HG02943 (cell line): ENCODE results near the gene RAB3GAP2.
"Not testable (repeated sequence)": the region's sequence is repeated elsewhere in the genome, so short reads cannot be mapped to it uniquely, and the experiment has no call there.

ENCODE experiments used
- ATAC-seq: cut with Tn5 transposase; IDR thresholded peaks from one replicate; pipeline ENCODE4 v1.9.1; 2021; ENCODE audit warnings: mild to moderate bottlenecking, low read depth, moderate library complexity; ENCODE audit not compliant: unreplicated experiment

RAB3GAP2 gene, protein sequence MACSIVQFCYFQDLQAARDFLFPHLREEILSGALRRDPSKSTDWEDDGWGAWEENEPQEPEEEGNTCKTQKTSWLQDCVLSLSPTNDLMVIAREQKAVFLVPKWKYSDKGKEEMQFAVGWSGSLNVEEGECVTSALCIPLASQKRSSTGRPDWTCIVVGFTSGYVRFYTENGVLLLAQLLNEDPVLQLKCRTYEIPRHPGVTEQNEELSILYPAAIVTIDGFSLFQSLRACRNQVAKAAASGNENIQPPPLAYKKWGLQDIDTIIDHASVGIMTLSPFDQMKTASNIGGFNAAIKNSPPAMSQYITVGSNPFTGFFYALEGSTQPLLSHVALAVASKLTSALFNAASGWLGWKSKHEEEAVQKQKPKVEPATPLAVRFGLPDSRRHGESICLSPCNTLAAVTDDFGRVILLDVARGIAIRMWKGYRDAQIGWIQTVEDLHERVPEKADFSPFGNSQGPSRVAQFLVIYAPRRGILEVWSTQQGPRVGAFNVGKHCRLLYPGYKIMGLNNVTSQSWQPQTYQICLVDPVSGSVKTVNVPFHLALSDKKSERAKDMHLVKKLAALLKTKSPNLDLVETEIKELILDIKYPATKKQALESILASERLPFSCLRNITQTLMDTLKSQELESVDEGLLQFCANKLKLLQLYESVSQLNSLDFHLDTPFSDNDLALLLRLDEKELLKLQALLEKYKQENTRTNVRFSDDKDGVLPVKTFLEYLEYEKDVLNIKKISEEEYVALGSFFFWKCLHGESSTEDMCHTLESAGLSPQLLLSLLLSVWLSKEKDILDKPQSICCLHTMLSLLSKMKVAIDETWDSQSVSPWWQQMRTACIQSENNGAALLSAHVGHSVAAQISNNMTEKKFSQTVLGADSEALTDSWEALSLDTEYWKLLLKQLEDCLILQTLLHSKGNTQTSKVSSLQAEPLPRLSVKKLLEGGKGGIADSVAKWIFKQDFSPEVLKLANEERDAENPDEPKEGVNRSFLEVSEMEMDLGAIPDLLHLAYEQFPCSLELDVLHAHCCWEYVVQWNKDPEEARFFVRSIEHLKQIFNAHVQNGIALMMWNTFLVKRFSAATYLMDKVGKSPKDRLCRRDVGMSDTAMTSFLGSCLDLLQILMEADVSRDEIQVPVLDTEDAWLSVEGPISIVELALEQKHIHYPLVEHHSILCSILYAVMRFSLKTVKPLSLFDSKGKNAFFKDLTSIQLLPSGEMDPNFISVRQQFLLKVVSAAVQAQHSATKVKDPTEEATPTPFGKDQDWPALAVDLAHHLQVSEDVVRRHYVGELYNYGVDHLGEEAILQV (N-terminal part only)

DNA sequence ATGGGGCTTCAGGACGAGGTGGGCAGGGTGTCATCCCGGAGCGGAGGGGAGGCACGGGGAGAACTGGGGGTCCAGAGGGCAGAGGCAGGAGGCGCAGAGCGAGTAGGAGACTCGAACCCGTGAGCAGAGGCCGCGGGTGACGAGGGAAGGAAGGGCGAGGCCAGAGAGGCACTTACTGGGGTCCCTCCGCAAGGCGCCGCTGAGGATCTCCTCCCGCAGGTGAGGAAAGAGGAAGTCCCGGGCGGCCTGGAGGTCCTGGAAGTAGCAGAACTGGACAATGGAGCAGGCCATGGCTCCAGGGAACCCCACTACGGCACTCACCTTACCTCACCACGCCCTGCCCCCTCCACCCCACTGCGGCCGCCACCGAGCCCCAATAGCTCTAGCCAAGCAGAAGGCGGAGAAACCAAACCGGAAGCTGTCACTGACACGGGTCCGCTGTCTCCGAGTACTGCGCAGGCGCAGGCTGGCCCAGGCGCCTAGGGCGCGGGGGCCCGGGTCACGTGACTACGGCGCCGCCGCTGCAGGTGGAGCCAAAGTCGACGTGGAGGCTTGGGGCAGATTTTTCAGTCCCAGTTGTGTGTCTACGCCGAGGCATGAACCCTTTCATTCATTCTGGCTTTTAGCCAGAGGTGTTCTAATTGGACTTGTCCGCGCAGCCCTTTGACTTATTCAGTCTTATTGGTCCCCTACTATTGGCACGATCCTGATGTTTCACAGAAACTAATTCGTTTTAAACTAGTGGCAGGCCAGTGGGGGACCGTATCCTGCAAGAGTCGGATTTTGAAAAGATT lies at the start of gene RAB3GAP2:
TSS of gene RAB3GAP2 (minus strand) at position 407 of the 794 bp plus-strand sequence. CDS start at position 291, 116 bp downstream.
- ATAC-seq, result peak; percentile 98

DNA sequence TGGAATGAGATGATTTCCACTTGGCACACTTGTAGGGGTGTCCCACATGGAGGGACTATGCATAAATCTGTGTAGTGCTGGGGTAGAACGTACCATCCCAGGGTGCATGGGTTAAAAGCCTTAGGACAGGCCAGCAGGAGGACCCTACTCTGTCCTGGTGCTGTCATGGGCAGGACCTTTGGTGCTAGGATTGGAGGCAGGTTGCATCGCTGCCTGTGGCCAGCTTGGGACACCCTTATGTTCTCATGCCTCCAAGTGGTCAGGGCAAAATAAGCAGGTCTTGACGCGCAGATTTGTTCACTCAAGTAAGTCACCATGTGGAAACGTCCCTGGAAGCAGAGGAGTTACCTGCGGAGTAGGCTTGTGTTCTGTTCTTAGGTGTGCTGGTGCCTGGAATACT lies 49.5 kb upstream of the RAB3GAP2 start:
- ATAC-seq, result no peak

DNA sequence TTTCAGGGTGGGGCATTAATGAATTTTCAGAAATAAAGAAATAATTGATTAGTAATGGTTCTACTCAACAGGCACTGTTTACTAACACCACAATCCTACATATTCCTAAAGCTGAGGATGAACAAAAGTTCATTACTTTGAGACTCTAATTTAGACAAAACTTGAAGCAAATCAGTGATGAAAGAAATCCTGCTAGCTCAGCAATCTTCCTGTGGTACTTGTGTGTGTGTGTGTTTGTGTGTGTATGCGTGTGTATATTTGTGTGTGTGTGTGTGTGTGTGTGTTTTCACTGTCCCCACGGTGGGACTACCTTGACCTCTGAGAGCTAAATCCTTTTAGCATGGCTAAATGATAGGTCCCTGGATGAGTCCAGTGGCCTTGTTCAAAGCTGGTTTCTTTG lies 48.5 kb upstream of the RAB3GAP2 start:
- ATAC-seq, result no peak

DNA sequence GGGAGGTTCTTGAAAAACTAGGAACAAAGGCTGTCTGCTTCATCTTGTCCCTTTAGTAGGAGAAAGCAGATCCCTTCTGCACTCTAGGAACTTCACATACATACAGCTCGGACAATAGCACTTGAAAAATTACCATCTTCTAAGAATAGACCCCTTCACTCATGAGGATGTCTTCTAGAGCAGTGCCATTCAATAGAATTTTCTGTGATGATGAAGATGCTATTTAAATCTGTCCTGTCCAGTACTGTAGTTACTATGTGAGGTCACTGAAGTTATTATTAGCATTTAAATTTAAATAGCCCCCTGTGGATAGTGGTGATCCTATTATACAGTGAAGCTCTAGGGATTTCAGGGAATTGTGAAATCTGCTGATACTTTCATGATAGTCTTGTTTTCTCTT lies 46.4 kb upstream of the RAB3GAP2 start:
- ATAC-seq, result no peak

DNA sequence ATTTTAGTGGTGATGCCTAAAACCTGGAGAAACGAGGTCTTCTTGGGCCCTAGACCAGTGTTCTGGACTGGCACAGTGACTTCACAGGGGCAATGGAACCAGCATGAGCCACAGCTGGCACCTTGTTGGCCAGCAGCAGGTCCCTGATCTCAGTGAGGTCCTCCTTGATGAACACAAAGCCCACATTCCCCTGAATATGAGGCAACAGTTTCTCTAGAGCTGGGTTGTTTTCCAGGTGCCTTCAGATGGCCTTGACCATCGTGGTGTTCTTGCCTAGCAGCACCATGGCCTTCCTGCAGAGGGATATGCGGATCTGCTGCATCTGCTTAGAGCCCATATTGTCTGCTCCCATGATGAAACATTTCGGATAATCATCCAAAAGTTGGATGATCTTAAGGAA lies 44.9 kb upstream of the RAB3GAP2 start:
- ATAC-seq, result no peak

DNA sequence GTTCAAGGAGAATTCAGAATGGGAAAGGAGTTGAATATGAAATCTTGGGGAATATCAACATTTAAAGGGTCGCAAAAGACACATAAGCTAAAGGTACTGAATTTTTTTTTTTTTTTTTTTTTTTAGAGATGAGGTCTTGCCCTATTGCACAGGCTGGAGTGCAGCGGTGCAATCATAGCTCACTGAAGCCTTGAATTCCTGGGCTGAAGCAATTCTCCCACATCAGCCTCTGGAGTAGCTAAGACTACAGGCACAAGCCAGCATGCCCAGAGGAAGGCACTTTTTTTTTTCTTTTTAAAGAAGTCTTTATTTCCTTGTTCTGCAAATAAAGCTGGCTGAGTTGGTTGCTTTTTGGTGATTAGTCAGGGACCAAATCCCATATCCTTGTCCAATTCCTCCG lies 44.1 kb upstream of the RAB3GAP2 start:
- ATAC-seq, result no peak

DNA sequence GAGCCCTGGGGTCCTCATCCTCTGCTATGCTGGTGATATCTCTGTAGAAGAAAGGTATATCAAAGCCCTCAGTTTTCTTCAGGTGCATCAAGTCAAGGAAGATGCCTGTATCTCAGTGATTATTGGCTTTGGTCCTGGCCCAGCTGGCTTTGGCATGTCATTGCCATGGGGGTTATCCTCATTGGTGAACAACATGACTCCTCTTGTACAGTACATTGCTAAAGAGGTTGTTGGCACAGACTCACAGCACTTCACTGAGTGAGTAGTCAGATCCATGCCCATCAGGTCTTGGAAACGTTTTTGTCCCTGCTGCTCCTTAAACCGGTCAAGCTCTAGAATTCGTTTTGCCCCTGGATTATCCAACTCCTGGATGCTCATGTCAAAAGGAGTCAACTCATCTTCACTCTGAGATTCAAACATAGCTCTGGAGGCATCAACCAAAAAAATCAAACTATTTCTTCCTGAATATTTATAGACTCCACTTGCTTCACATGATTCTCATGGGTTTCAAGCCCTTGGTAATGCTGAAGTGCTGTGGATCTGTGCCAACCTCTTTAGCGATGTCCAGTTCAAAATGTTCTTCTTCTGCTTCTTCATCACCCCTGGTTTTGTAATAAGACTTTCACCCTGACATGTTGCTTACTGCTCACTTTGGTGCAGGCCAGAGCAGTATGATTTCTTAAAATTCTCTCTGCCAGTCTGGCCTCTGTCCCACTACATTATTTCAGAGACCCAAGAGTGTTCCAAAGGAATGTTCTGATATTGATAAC lies 43.0 kb upstream of the RAB3GAP2 start:
- no peak for ATAC-seq

DNA sequence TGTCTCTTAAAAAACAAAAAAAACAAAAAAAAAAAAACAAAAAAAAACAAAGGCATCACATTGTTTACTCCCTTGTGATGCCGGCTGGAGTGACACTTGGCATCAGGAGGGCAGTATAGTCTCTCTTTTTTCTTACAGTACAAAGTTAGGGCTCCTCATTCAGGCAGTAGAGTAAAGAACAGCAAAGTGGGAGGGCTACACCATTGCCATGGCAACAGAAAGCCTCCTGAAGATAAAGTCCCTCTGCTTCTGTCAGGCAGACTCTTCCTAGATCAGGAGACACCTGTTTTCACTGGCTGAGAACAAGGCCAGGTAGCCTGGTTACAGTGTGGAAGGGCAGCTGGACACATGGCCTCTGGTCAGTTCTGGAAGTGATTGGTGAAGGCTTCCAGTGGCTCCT lies 41.3 kb upstream of the RAB3GAP2 start:
- ATAC-seq, result no peak

DNA sequence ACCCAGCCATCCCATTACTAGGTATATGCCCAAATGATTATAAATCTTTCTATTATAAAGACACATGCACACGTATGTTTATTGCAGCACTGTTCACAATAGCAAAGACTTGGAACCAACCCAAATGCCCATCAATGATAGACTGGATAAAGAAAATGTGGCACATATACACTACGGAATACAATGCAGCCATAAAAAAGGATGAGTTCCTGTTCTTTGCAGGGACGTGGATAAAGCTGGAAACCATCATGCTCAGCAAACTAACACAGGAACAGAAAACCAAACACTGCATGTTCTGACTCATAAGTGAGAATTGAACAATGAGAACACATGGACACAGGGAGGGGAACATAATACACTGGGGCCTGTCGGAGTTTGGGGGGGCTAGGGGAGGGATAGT lies 37.9 kb upstream of the RAB3GAP2 start:
- not testable (repeated sequence) for ATAC-seq

DNA sequence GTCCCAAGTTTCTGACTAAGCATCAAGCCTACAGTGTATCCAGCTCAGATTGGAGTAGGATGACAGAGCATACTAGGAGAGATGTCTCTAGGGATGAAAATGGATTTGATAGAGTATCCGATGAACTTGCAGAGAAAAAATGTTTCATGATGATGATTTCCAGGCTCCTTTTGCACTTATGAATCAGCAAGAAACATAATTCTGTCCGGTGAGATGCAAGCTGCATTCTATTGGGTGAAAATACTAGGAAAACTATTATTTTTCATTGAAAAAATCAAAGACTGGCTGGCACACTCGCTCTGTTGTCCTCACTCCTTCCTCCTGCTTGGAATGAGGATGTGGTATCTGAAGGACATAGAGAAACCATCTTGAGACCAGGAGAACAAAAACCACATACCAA lies 35.4 kb upstream of the RAB3GAP2 start:
- ATAC-seq, result no peak

DNA sequence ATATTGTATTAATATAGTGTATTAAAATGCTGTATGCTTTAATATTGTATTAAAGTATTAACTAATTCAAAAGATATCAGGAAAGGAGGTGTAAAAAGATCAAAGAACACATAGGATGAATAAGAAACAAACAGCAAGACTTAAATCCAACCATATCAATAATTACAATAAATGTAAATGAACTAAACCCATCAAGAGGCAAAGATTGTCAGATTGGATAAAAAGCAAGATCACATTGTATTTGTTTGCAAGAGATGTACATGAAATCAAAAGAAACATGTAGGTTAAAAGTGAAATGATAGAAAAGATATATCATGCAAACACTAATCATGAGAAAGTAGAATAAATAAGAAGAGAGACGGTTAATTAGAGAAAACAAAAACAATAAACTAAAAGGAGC lies 34.1 kb upstream of the RAB3GAP2 start:
- ATAC-seq, result no peak

DNA sequence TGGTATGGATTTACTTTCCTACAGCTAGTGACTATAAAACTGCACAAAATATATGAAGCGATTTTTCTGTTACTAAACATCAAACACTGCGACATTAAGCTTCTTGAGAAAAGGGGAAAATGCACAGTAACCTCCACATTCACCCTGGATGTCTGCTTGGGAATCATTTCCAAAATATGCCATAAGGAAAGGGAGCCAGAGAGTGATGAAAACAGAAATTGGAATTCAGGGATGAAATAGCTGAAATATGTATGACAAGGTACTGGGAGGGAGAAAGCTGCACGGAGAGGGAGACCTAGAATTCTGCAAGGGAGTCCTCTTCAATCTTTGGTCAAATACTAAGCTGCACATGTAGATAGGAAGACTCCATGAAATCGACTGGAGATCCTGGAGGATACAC lies 31.6 kb upstream of the RAB3GAP2 start:
- no peak for ATAC-seq

DNA sequence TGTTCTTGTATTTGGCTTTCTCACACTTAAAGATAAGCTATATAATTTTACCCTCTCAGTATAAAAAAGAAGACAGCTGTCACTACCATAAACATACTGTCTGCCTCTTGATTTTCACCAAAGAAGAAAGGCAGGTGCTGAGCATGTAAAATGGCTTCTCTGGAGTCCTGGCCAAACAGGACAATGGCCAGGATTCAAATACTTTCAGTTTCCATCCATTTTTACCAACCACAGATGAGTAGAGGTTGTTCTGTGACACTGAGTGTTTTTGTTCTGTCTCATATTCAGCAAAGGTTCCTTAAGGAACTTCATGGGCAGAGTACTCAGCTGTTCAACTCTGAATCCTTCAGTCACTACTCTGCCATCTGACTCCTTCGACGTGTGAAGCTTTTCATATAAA lies 29.4 kb upstream of the RAB3GAP2 start:
- ATAC-seq, result no peak

DNA sequence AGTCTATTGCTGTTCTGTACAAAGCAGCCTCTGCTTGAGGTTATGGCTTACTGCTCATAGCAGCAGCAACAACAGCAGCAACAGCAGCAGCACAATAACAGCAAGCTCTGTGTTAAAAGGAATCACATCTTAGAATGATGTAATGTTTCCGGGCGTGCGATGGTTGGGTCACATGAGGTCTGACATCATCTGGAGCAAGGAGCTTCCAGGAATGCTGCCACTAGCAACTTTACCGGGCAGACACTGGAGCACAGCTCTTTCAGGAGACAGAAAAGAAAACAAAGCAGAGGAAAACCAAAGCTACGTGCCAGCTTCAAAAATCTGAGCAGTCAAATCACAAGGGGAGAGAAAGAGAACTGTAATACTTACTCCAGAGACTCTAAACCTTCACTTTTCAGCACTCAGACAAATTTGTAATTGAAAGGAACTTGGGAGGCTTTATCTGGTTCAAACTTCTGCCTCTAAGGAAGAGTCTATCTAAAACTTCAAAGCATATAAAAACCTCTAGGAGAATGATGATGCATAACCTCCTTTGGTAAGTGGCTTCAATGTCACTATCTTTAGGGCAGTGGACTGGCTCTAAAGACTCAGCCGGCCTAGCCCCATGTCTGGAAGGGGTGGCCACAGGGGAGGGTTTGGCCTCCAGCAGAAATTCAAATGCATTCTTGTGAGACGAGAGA lies 28.3 kb upstream of the RAB3GAP2 start:
- ATAC-seq, result no peak

DNA sequence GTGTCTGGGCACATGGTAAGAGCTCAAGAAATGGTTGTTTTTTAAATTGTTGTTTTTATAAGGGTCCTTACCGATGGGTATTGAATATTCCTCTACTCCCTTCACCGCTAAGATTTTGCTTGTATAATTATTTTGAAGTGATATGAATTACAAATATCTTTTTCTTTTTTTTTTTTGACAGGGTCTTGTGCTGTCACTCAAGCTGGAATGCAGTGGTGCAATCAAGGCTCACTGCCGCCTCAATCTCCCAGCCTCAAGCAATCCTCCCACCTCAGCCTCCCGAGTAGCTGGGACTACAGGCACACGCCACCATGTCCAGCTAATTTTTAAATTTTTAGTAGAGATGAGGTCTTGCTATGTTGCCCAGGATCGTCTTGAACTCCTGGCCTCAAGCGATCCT lies 27.1 kb upstream of the RAB3GAP2 start:
- no peak for ATAC-seq

DNA sequence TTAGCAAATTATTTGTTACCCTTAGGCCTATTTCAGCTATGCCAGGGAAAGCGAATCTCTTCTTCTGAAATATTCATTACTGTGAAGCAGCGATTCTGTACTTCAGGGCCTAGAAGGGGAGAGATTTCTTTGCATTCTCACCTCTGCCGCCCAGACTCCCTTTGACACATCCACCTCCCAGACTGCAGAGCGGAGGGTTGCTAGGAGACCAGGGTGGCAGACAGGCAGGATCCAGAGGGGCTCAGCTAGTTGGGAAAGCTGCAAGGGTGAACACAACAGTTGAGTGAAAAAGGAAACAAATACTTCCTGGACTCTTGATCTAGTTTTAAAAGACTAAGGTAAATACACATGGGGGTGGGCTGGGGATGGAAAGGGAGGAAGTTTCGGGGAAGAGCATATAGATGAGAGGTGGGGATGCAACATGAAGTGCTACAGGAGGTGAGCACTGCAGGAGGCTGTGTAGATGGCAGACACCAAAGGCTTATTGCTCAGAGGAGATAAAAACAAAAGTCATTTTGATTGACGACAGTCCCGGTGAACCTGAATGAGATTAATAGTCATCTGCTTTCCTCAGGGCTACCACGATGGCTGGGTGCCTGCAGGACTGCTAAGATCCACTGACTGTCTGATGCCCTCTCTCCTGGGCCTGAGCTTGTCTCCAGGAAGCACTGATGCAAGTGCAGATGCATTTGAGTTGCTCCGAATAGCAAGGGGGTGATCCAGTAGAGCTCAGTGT lies 26.4 kb upstream of the RAB3GAP2 start:
- ATAC-seq, result no peak

DNA sequence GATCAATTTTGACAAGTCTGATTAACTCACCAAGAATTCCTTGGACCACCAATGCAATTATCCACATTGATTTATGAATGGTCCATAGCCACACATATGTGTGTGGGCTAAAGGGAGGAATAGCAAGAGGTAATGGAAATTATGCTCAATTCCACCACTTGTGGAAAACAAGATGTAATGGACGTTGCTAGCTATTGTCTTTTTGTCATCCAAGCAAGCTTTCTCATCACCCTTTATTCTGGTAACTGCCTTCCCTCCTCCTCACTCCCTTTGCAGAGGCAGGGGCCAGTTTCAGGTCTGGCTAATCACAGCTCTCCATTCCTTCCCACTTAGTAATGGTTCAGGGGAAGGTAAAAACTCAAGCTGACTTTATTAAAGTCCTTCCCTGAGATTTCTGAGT lies 24.7 kb upstream of the RAB3GAP2 start:
- ATAC-seq, result no peak

DNA sequence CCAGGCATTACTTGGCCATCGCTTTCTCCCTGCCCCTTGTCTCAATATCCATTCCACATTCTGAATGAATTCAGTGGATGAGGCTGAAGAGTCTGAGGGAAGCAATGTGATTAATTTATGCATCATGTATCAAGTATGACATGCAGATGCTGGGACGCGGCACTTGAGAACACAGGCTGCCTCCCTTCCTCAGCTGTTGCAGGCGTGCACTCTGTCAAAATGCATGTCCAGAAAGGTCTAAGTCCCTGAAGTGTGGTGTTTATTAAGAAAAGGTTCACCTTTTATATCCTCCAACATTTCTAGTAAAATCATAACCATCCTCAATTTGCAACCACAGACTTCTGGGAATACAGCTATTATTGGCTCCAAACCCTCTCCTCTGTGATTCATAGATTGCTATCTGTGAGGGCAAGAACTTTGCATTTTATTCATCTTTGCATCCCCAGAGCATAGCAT lies 22.6 kb upstream of the RAB3GAP2 start:
- ATAC-seq, result no peak
